ENCODE measurements around the gene MACC1.

DNA sequence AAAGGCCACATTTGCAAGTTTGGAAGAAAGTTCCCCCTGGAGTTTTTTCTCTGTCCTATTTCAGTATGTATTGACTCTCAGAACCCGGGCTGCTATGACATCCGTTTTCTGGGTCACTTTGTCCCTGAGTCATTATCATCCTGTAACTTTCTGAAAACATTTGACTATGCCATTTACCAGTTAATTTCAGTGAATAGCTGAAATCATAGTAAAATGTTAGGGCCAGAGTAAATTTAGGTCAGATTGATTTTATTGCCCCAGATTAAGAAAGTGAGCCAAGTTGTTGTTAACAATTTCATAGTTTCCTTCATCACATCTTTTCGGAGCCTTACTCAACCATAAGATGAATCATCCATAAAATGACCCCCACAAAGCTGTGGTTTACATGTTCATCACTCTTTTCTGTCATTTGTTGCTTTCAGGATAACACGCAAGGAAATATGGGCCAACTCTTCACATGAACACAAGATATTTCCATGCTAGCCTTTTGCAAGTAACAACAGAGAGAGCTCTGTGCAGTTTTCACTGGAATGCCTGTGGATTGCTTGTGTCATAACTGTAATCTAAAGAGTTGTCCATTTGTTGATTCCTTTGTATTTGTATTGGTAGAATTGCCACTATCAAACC is 3.9 kb upstream of the MACC1 start:
- TF ChIP-seq, protein P1, sequence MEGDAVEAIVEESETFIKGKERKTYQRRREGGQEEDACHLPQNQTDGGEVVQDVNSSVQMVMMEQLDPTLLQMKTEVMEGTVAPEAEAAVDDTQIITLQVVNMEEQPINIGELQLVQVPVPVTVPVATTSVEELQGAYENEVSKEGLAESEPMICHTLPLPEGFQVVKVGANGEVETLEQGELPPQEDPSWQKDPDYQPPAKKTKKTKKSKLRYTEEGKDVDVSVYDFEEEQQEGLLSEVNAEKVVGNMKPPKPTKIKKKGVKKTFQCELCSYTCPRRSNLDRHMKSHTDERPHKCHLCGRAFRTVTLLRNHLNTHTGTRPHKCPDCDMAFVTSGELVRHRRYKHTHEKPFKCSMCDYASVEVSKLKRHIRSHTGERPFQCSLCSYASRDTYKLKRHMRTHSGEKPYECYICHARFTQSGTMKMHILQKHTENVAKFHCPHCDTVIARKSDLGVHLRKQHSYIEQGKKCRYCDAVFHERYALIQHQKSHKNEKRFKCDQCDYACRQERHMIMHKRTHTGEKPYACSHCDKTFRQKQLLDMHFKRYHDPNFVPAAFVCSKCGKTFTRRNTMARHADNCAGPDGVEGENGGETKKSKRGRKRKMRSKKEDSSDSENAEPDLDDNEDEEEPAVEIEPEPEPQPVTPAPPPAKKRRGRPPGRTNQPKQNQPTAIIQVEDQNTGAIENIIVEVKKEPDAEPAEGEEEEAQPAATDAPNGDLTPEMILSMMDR (IDR thresholded peaks at IDR 0.05; ENCODE audit: low read length), result no peak
- no peak for TF ChIP-seq EZH2 (IDR thresholded peaks at IDR 0.05; ENCODE audit: borderline replicate concordance, low read length)

All from OCI-LY1 (cell line).